Loucy (cell line): Measurements from ENCODE around the gene RPL4.

ENCODE experiments used
- CTCF ChIP-seq: fragments of 200-600 bp; sonication (generic); conservative IDR thresholded peaks from 2 replicates; pipeline ENCODE4 v1.5.1; 2014; ENCODE audit warnings: mild to moderate bottlenecking, antibody characterized with exemption, low read length
- EZH2phosphoT487 ChIP-seq: fragments of 200-600 bp; IDR thresholded peaks from 2 replicates; pipeline ENCODE4 v1.6.1; 2018; ENCODE audit warnings: antibody characterized with exemption, mild to moderate bottlenecking, moderate library complexity, borderline replicate concordance

GRCh38 chr15:66454143-66454542, 50.5 kb downstream of the RPL4 start:
- TF ChIP-seq EZH2phosphoT487 (no peak), CTCF (no peak)
